RWPE1 (cell line): ENCODE data around the gene SETBP1.

Source experiments
- CTCF ChIA-PET: fragments of 350-600 bp; sonication (Branson Sonifier 250); formaldehyde crosslinking; extraction: SDS; loops from one replicate; lab custom pipeline; 2021; lab: Yijun Ruan, JAX
- POLR2A ChIA-PET: fragments of 400-600 bp; formaldehyde crosslinking; extraction: SDS; loops from one replicate; lab custom pipeline; 2020; ENCODE audit warnings: antibody characterized with exemption; ENCODE audit not compliant: low non-redundant PET; lab: Yijun Ruan, JAX
- DNase-seq: peaks from one replicate; pipeline ENCODE4 v3.0.0; 2012; ENCODE audit warnings: low spot score
- H3K27ac ChIP-seq: fragments of 450-650 bp; 2 replicates; pipeline ENCODE4 v1.5.1; 2017
- CTCF ChIP-seq: fragments of 450-650 bp; conservative IDR thresholded peaks from 2 replicates; pipeline ENCODE4 v1.5.1; 2017; ENCODE audit warnings: low read depth, mild to moderate bottlenecking

Gene SETBP1

GRCh38 chr18:44946529-44947113 is 265.9 kb downstream of the SETBP1 start:
- TF ChIP-seq CTCF, result no peak
- no peak for DNase-seq
- no peak overlapping the region for H3K27ac ChIP-seq
- ChIA-PET POLR2A (no interaction called here), CTCF (no interaction called here)

- no peak for DNase-seq
- no peak overlapping the region for H3K27ac ChIP-seq
- CTCF ChIA-PET, result no interaction called here
- POLR2A ChIA-PET, result no interaction called here
- no peak for TF ChIP-seq CTCF
Measured at GRCh38 chr18:44949967-44950366, 269.3 kb downstream of the SETBP1 start.

- DNase-seq, result no peak
- TF ChIP-seq CTCF, result no peak
- ChIA-PET CTCF (no interaction called here), POLR2A (no interaction called here)
- no peak overlapping the region for H3K27ac ChIP-seq
Measured at GRCh38 chr18:44950685-44951195, 270.1 kb downstream of the SETBP1 start.

- CTCF ChIA-PET, result interaction anchor here (0.5 kb wide), 1 partner anchor 384 kb away, joined by 14 read pairs; no protein-coding TSS in a partner anchor
- H3K27ac ChIP-seq, result no peak overlapping the region
- DNase-seq, result no peak
- TF ChIP-seq CTCF, result no peak
- POLR2A ChIA-PET, result no interaction called here
Measured at GRCh38 chr18:44951748-44952147, 271.1 kb downstream of the SETBP1 start.

- ChIA-PET POLR2A (no interaction called here), CTCF (no interaction called here)
- no peak for TF ChIP-seq CTCF
- H3K27ac ChIP-seq, result no peak overlapping the region
- no peak for DNase-seq
Measured at GRCh38 chr18:44954257-44954656, 273.6 kb downstream of the SETBP1 start.

DNA sequence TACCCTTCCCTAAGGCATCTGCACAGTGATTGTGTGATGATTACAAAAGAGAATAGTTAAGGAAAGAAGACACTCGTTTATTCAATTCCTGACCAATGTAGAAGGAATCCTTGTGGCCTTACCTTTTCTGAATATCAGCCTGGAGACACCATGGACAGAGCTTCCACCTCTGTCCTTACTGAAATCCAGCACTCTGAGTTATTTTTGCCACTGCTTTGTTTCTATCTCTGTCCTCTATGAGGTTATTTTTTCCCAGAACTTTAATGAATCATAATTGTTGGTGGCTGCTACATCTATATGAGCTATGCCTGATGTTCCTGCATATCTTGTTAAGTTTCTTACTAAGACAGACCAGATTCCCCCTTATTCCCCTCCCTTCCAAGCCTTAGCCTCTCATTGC is 275.1 kb downstream of the SETBP1 start:
- ChIA-PET POLR2A (no interaction called here), CTCF (no interaction called here)
- no peak overlapping the region for H3K27ac ChIP-seq
- no peak for DNase-seq
- TF ChIP-seq CTCF, result no peak
